HG02943 (cell line): ENCODE measurements around the gene SYVN1.
A peak's percentile ranks its signal among the peaks of the same experiment; 100 is the strongest.
"Not testable (repeated sequence)": the region's sequence is repeated elsewhere in the genome, so short reads cannot be mapped to it uniquely, and the experiment has no call there.

ENCODE experiments used
- ATAC-seq: cut with Tn5 transposase; IDR thresholded peaks from one replicate; pipeline ENCODE4 v1.9.1; 2021; ENCODE audit warnings: mild to moderate bottlenecking, low read depth, moderate library complexity; ENCODE audit not compliant: unreplicated experiment

Gene SYVN1

DNA sequence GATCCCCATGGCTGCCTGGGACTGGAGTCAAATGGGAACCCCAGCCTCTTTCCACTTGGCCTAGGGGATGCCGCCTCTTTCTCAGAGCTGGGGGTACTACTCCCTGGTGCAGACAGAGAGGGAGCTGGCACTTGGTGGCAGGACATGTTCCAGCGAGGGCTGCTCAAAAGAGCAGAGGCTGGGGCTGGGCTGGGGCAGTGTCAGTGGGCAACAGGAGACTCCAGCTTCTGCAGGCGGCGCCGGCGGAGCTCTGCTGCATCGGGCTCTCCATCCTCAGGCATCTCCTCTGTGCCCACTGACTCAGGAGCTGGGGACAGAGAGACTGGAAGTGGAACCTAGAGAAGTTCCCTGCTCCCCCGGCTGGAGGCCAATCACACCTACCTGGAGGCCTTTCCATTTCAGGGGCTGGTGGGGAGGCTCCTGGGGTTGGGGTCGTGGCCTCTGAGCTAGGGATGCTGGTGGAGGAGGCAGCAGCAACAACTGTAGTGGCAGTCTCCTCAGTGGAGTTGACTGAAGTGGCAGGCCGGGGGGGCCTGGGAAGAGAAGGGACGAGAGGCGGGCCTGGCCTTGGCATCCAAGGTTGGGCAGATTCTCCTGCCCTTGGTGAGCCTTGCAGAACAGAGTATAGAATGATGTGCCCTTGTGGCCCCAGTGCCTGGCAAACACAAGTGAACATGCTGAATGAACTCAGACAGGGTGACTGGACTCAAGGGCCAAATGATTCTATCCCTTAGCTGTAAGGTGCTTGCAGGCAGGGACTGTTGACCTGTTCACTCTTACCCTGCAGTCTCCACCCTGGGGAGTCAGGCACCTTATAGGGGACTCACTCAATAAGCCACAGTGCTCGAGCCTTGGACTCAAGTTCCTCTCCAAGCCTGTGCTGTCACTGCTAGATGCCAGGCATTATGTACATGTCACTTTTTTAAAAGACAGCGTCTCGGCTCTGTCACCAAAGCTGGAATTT, 5.9 kb downstream of the SYVN1 start:
- no peak for ATAC-seq

DNA sequence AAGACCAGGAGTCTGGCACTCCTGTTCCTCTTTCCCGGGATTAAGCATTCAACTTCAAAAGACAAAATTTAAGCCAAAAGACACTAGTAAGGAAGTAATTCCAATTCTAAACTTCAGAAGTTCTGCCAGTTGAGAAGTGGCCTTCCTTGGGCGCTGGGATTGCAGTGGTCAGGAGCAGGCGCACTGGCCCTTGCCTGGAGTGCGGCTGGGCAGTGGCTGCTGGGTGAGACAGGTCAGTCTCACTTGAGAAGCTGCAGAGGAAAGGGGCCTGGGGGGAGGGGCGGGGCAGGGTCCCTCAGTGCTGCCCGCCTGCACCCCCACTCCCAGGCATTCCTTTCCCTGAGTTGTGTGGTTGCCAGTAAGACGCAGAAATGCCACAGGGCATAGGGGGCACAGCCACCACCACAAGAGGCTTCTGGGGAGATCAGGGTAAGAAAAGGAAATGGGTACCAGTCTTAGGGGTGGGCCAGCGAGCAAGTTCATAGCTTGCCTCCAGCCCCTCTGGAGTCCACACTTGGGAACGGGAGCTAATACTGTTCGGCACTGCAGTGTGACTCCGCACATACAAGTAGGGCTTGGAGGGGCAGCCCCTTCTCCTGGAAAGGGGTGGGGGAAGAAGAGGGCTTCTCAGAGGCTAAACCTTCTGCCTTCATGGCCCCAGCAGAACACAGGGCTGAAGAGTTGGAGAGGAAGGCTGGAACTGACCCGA, 6.7 kb downstream of the SYVN1 start:
- no peak for ATAC-seq

DNA sequence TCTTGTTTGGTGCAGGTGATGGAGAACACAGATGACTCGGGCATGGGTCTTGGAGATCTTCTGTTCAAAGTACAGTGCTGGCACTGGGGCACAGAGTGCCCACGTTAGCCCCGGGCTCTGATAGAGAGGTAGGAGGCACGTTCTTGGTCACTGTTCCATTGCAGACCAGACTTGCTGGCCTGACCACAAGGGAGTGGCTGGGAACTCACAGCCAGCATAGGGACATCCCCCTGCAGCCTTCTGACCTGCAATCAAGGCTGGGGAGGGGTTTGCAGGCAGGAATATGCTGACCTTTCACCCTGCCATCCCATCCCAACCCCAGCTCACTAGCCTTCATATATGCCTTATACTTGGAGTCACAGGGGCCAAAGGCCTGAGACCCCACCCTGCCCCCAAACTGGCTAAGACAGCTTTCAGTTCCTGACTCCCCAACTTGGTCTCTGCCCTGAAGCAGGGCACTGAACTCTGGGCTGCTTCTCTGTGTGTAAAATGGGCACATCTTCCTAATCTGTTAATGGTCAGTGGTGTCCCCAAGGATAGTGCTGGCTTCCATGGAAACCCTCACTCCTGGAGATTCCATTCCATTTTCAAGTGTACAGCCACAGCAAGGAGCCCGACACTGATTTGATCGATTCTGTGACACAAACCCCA, 7.6 kb downstream of the SYVN1 start:
- ATAC-seq: no peak

GRCh38 chr11:65125197-65126056, 8.9 kb downstream of the SYVN1 start:
- no peak for ATAC-seq

- no peak for ATAC-seq
These were observed 9.7 kb downstream of the SYVN1 start for GRCh38 chr11:65124480-65125196.

GRCh38 chr11:65121865-65122696, 12.2 kb downstream of the SYVN1 start, which contains the start of the genes FAU and MRPL49:
FAU (minus strand) TSS chr11:65122134; CDS start chr11:65121813, 321 bp downstream.
MRPL49 (plus strand) TSS chr11:65122321; CDS start chr11:65122347, 26 bp downstream.
- ATAC-seq: peak; percentile 57

- ATAC-seq: no peak
These were observed 12.9 kb downstream of the SYVN1 start for GRCh38 chr11:65121447-65121864.

DNA sequence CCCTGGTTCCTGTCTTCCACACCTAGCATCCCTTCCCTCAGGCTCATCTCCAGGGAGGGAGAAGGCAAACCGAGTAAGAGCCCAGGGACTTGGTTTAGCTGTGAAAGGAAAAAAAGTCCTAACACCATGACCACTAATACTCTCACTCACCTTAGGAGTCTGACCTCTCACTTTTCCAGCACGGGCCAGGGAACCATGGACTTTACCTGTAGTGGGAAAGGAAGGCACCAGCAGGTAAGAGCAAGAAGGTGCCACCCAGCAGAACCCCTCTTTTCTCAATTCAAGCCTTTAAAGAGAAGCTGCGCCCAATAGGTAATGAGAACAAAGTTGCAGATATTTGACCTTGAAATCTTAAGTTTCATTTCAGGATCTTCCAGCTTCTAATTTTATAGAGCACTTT, 13.5 kb downstream of the SYVN1 start:
- no peak for ATAC-seq

GRCh38 chr11:65119670-65119995, 14.7 kb downstream of the SYVN1 start:
- ATAC-seq: no peak

DNA sequence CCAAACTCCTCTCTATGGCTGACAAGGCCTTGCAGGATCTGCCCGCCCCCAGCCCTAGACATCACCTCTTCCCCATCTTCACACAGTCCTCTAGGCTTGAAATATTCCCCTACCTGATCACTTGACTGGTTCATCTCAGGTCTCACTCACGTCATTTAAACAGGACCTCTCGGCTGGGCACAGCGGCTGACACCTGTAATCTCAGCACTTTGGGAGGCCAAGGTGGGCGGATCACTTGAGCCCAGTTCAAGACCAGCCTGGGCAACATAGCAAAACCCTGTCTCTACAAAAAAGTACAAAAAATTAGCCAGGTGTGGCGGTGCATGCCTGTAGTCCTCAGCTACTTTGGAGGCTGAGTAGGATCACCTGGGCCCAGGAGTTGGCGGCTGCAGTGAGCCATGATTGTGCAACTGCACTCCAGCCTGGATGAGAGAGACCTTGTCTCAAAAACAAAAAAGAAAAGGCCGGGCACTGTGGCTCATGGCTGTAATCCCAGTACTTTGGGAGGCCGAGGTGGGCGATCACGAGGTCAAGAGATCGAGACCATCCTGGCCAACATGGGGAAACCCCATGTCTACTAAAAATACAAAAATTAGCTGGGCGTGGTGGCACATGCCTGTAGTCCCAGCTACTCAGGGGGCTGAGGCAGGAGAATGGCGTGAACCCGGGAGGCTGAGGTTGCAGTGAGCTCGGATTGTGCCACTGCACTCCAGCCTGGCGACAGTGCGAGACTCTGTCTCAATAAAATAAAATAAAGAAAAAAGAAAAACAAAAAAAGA, 15.2 kb downstream of the SYVN1 start:
- not testable (repeated sequence) for ATAC-seq

DNA sequence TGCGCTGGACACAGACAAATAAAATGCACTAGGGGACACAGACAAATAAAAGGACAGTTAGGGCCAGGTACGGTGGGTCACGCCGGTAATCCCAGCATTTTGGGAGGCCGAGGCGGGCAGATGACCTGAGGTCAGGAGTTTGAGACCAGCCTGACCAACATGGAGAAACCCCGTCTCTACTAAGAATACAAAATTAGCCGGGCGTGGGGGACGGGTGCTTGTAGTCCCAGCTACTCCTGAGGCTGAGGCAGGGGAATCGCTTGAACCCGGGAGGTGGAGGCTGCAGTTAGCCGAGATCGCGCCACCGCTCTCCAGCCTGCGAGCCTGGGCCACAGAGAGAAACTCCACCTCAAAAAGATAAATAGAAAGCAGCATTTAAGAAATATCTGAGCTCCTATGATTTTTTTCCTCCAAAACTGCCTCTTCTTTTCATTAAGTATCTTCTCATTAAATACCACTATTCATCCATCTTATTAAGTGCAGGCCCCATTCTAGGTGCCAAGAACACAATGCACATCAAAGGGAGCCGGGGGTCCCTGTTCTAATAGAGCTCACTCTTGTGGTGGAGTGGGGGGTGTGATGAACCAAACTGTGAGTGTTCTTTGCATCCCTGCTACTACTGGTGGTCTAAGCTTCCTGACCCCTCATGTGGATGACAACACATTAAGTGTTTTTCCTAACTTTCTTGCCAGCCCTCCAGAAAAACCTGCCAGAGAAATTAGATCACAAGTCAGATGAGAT, 16.1 kb downstream of the SYVN1 start:
- no peak for ATAC-seq

- ATAC-seq: peak; percentile 57
These were observed 16.9 kb downstream of the SYVN1 start, which contains the start of gene ZNHIT2 for GRCh38 chr11:65117206-65118096. ZNHIT2 (minus strand) TSS chr11:65117701; CDS start chr11:65117653, 48 bp downstream.

DNA sequence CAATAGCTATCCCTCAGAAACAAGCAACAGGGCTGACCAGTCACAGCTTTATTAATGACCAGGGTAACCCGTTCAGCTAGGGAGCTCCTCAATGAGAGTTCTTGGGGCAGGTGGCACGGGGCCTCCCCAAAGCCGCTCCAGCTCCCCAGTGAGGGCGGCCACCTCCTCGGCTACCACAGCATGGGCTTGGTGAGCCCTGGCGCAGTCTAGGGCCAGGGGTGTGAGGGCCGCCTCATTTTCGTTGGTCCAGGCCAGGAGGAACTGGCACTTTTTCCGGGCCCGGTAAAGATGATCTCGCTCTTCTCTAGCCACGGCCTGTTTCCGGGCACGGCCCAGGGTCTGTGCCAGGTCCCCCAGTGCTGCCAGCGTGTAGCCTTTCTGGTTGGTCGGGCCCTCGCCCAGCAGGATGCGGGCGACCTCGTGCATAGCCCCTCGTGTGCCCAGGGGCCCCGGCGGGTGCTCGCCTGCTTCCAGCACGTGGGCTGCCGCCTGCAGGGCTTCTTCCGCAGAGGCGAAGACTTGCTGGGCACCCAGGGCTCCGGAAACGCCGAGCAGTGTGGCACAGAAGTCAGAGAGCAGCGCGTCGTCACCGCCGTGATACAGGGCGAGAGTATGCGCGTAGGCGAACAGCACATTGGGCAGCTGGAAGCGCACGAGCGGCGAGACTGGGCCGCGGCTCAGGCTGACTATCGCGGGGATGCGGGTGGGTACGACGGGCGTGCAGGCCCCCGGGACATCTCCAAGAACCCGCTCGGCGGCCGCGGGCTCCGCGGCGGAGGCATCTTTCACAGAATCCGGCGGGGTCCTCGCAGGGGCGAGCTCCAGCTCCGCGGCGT, 17.7 kb downstream of the SYVN1 start:
- ATAC-seq: peak; percentile 2

- no peak for ATAC-seq
These were observed 18.8 kb downstream of the SYVN1 start for GRCh38 chr11:65115361-65116082.
